ENCODE measurements around the gene HOXA3.

DNA sequence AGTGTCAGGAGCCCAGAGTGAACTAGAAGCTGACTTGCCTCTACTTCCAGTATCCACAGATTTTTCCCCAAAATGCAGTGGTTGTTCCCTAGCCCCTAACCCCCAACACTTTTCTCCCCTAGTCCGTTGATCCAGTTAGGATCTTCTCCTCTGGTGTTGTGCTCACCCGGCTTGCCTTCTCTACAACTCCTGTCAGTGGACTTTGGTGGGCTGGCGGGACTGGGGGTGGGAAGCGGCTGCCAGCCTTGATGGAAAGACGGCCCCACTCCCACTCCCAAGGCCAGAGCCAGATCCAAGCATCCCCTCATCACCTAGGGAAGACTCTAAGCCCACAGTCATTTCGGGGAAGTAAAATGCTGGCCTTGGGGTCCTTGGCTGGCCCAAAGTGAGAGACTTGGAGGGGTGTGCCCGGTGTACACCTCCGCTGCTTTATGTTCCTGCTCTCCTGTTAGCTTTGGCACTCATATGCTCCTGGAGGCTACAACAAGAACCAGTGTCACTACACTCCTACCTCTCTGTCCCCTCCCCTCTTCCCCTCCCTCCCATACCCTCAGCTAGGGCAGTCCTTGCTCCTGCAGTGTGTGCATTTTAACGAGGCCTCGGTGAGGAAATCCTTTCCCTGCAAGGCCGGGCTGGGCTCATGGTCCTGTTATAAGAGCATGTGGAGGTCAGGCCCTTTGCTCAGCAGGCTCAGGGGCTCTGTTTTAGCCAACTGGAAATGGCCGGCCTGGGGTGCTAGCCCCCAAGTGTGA, 22.7 kb upstream of the HOXA3 start:
- TF ChIP-seq, protein P1, sequence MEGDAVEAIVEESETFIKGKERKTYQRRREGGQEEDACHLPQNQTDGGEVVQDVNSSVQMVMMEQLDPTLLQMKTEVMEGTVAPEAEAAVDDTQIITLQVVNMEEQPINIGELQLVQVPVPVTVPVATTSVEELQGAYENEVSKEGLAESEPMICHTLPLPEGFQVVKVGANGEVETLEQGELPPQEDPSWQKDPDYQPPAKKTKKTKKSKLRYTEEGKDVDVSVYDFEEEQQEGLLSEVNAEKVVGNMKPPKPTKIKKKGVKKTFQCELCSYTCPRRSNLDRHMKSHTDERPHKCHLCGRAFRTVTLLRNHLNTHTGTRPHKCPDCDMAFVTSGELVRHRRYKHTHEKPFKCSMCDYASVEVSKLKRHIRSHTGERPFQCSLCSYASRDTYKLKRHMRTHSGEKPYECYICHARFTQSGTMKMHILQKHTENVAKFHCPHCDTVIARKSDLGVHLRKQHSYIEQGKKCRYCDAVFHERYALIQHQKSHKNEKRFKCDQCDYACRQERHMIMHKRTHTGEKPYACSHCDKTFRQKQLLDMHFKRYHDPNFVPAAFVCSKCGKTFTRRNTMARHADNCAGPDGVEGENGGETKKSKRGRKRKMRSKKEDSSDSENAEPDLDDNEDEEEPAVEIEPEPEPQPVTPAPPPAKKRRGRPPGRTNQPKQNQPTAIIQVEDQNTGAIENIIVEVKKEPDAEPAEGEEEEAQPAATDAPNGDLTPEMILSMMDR (IDR thresholded peaks at IDR 0.05): no peak
- TF ChIP-seq, protein P2, sequence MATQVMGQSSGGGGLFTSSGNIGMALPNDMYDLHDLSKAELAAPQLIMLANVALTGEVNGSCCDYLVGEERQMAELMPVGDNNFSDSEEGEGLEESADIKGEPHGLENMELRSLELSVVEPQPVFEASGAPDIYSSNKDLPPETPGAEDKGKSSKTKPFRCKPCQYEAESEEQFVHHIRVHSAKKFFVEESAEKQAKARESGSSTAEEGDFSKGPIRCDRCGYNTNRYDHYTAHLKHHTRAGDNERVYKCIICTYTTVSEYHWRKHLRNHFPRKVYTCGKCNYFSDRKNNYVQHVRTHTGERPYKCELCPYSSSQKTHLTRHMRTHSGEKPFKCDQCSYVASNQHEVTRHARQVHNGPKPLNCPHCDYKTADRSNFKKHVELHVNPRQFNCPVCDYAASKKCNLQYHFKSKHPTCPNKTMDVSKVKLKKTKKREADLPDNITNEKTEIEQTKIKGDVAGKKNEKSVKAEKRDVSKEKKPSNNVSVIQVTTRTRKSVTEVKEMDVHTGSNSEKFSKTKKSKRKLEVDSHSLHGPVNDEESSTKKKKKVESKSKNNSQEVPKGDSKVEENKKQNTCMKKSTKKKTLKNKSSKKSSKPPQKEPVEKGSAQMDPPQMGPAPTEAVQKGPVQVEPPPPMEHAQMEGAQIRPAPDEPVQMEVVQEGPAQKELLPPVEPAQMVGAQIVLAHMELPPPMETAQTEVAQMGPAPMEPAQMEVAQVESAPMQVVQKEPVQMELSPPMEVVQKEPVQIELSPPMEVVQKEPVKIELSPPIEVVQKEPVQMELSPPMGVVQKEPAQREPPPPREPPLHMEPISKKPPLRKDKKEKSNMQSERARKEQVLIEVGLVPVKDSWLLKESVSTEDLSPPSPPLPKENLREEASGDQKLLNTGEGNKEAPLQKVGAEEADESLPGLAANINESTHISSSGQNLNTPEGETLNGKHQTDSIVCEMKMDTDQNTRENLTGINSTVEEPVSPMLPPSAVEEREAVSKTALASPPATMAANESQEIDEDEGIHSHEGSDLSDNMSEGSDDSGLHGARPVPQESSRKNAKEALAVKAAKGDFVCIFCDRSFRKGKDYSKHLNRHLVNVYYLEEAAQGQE (IDR thresholded peaks at IDR 0.05; ENCODE audit: insufficient read depth in 1 of 2, low read depth in 2 of 2, low read length in 1 of 2): no peak
